AG04449 (cell line): ENCODE measurements around the gene MON2.
"Not testable (repeated sequence)": the region's sequence is repeated elsewhere in the genome, so short reads cannot be mapped to it uniquely, and the experiment has no call there.

Experiments
- CTCF ChIA-PET: fragments of 350-600 bp; formaldehyde crosslinking; extraction: SDS; loops from one replicate; lab custom pipeline; 2021; ENCODE audit warnings: antibody characterized with exemption; lab: Yijun Ruan, JAX
- POLR2A ChIA-PET: fragments of 400-600, 350-600 bp; formaldehyde crosslinking; extraction: SDS; loops from one replicate; lab custom pipeline; 2020; ENCODE audit warnings: antibody characterized with exemption, inconsistent platforms; lab: Yijun Ruan, JAX
- DNase-seq: peaks from one replicate; pipeline ENCODE4 v3.0.0-alpha.2; 2010; ENCODE audit warnings: low read depth, low spot score
- H3K4me3 ChIP-seq: 2 replicates; pipeline ENCODE4 v1.5.1; 2011; ENCODE audit warnings: low read depth, mild to moderate bottlenecking, control low read depth, low read length
- CTCF ChIP-seq: IDR thresholded peaks from one replicate; pipeline ENCODE4 v1.5.1; 2011; ENCODE audit warnings: mild to moderate bottlenecking, moderate library complexity, low read length, control low read depth, inconsistent platforms; ENCODE audit not compliant: insufficient read depth; ENCODE audit errors: missing control alignments

MON2 gene

GRCh38 chr12:62436164-62436503 is 30.5 kb upstream of the MON2 start:
- POLR2A ChIA-PET: no interaction called here
- no peak for DNase-seq
- TF ChIP-seq CTCF: no peak
- CTCF ChIA-PET: interaction anchor here (0.7 to 8.1 kb wide), 26 partner anchors 12 to 633 kb away, joined by 3 to 229 read pairs (median 4); partner anchors contain the start of genes MON2 and USP15
- peak overlapping the region; percentile 62; the same call in 1 of the 2 replicates for H3K4me3 ChIP-seq

DNA sequence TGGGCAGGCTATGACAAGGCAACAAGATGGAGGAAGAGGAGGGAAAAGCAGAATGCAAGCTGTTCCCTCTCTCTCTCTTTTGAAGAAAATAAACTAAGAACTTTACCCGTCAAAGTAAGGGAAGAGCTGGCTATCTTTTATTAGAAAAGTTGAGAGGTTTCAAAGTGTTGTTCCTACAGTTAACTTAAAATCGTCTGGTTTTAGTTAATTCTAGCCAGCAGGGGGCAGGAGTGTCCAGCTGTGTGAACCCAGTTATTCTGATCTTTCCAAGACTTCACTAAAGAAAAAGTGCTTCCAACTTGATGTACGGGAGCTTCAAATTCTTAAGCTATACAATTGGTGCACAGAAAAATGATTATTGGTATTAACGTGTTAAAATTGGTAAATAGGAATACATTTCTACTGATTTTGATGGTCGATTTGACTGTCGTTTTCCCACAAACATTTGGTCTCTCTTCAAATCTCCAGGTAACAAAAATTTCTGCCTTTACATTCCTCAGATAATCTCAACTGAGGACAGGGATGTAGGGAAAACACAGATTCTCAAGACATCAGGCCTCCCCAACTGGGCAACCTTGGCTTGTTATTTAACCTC is 28.4 kb upstream of the MON2 start:
- DNase-seq: peak; percentile 21
- ChIA-PET CTCF (interaction anchor here (0.6 to 8.1 kb wide), 57 partner anchors 8 to 634 kb away, joined by 3 to 229 read pairs (median 4); partner anchors contain the start of genes MON2 and USP15), POLR2A (no interaction called here)
- peak; percentile 26 for TF ChIP-seq CTCF
- H3K4me3 ChIP-seq: no peak overlapping the region

DNA sequence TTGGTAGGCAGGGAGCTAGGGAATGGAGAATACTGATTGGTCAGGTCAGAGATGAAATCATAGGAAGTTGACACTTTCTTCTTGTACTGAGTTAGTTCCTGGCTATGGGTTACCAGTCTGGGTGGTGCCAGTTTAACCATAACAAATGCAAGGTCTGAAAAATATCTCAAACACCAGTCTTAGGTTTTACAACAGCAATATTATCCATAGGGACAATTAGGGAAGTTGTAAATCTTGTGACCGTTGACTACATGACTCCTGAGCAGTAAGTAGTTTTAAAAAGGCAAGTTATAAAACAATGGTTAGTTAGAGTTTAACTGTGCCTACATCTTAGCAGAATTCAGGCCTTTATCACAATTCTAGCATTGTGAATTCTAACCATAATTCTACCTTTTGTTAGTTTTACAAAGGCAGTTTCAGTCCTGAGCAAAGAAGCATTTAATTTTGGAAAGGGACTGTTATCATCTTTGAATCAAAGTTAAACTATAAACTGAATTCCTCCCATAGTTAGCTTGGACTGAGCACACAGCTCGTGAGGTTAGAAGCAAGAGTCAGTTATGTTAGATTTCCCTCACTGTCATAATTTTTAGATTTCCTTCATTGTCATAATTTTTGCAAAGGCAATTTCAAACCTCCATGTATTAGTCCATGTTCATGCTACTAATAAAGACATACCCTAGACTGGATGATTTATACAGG is 19.7 kb upstream of the MON2 start:
- ChIA-PET POLR2A (no interaction called here), CTCF (interaction anchor here (0.5 to 6.1 kb wide), 3 partner anchors 10 to 353 kb away, joined by 3 to 66 read pairs (median 4); no protein-coding TSS in a partner anchor)
- H3K4me3 ChIP-seq: no peak overlapping the region
- no peak for DNase-seq
- no peak for TF ChIP-seq CTCF

DNA sequence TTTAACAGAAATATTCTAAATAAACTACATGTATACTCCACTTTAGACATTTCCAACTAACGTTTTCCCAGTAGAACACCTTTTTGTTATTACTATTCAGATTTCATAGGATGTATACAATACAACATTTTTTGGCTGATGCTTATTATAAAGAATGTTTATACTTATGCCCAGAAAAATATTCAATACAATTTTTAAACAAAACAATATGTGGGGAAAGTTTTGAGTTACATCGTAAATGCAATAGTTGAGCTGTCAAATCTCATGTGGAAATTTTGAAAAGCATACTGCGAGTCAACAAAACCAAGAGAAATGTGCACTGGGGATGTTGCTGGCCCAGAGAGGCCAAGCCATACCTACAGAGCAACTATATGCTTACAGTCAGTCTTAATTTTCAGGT is 18.2 kb upstream of the MON2 start:
- CTCF ChIA-PET: interaction anchor here (0.8 to 6.1 kb wide), 3 partner anchors 12 to 352 kb away, joined by 3 to 66 read pairs (median 4); no protein-coding TSS in a partner anchor
- no peak for DNase-seq
- no peak for TF ChIP-seq CTCF
- no peak overlapping the region for H3K4me3 ChIP-seq
- POLR2A ChIA-PET: no interaction called here

DNA sequence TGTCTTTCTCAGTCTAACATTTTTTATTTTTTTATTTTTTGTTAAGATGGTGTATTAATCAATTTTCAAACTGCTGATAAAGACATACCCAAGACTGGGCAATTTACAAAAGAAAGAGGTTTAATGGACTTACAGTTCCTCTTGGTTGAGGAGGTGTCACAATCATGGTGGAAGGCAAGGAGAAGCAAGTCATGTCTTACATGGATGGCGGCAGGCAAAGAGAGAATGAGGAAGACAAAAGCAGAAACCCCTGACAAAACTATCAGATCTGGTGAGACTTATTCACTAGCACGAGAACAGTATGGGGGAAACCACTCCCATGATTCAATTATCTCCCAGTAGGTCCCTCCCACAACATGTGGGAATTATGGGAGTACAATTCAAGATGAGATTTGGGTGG is 11.2 kb upstream of the MON2 start:
- H3K4me3 ChIP-seq, DNase-seq, POLR2A ChIA-PET: not testable (repeated sequence)
- CTCF ChIA-PET: interaction anchor here (1.8 to 3.0 kb wide), 2 partner anchors 18 to 20 kb away, joined by 7 to 14 read pairs; no protein-coding TSS in a partner anchor

- POLR2A ChIA-PET: no interaction called here
- no peak for TF ChIP-seq CTCF
- H3K4me3 ChIP-seq: no peak overlapping the region
- CTCF ChIA-PET: interaction anchor here (0.8 to 1.6 kb wide), 4 partner anchors 21 to 339 kb away, joined by 3 to 5 read pairs (median 3); no protein-coding TSS in a partner anchor
- DNase-seq: no peak
Measured at GRCh38 chr12:62458626-62459025, 8.0 kb upstream of the MON2 start.
